ENCODE data around the gene MUC5AC. TPM values are rescaled to one million over a fixed set of nuclear protein-coding genes. Genes with fewer than 3 reads are reported as not detected.

MUC5AC gene
- total RNA-seq, 1 experiment from 2014 or later: under 0.01 TPM

DNA sequence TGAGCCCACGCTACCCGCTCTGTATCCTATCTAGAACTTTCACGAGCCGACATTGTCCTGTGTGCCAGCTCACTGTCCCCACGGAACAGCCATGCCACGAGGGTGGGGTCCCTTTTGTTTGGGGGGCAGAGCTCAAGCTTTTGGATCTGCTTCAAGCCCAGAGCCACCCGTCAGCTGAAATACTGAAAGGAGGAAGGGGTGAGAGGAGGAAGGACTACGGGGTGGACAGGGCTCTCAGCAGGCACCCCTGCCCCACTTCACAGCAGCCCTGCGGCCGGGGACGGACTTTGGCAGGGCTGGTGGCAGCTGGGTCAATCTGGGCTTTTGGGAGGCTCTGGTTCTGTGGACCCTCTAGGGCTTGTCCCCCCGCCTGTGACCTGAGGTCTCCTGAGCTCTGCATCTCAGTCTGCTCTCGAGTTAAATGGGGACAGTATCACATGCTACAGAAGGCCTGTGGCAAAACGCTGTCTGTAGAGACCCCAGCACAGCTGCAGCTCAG, 30.0 kb upstream of the MUC5AC start:
- ATAC-seq (no peak), DNase-seq (ENCODE audit: low spot score) (no peak)
- Mint-ChIP-seq H3K36me3 (peaks cover under 1% of the 10 kb centered on the region; the same call in 1 of the 2 replicates), H3K4me1 (no peaks in the 10 kb centered on the region), H3K27me3 (ENCODE audit: low read depth) (peaks cover 5% of the 10 kb centered on the region), H3K9me3 (peaks cover 17% of the 10 kb centered on the region), H3K4me3 (no peak overlapping the region), H3K27ac (no peak overlapping the region)
- ChIA-PET POLR2A (interaction anchor here (0.6 kb wide), 1 partner anchor 329 kb away, joined by 3 read pairs; no protein-coding TSS in a partner anchor), CTCF (interaction anchor here (0.6 to 1.2 kb wide), 2 partner anchors 96 to 98 kb away, joined by 4 read pairs; no protein-coding TSS in a partner anchor)
- TF ChIP-seq CBFB (CRISPR knock-in tag; IDR thresholded peaks at IDR 0.05; ENCODE audit: low read depth): no peak
- TF ChIP-seq ZNF219 (CRISPR knock-in tag; IDR thresholded peaks at IDR 0.05; ENCODE audit: borderline replicate concordance): no peak

- Mint-ChIP-seq H3K27ac (no peak overlapping the region), H3K36me3 (peaks cover 3% of the 10 kb centered on the region; the same call in 1 of the 2 replicates), H3K4me3 (no peak overlapping the region), H3K9me3 (peaks cover 22% of the 10 kb centered on the region), H3K27me3 (ENCODE audit: low read depth) (peaks cover 5% of the 10 kb centered on the region), H3K4me1 (no peaks in the 10 kb centered on the region)
- TF ChIP-seq TCF7 (CRISPR knock-in tag; IDR thresholded peaks at IDR 0.05; ENCODE audit: low read depth) (no peak), PRRX2 (CRISPR knock-in tag; IDR thresholded peaks at IDR 0.05) (no peak), ZNF121 (CRISPR knock-in tag; IDR thresholded peaks at IDR 0.05) (no peak), AFF4 (CRISPR knock-in tag; IDR thresholded peaks at IDR 0.05; ENCODE audit: borderline replicate concordance) (no peak), SMAD4 (CRISPR knock-in tag; IDR thresholded peaks at IDR 0.05) (no peak), ATF6 (CRISPR knock-in tag; IDR thresholded peaks at IDR 0.05) (no peak), ESRRA (CRISPR knock-in tag; IDR thresholded peaks at IDR 0.05; ENCODE audit: borderline replicate concordance) (no peak), ZNF138 (CRISPR knock-in tag; conservative IDR thresholded peaks at IDR 0.05) (no peak), NFYB (CRISPR knock-in tag; conservative IDR thresholded peaks at IDR 0.05; ENCODE audit: low read depth) (no peak), NFATC4 (CRISPR knock-in tag; IDR thresholded peaks at IDR 0.05) (no peak), ZNF232 (CRISPR knock-in tag; IDR thresholded peaks at IDR 0.05) (no peak), JUN (CRISPR knock-in tag; IDR thresholded peaks at IDR 0.05) (no peak), RORB (CRISPR knock-in tag; IDR thresholded peaks at IDR 0.05) (no peak)
- TF ChIP-seq, protein P1, sequence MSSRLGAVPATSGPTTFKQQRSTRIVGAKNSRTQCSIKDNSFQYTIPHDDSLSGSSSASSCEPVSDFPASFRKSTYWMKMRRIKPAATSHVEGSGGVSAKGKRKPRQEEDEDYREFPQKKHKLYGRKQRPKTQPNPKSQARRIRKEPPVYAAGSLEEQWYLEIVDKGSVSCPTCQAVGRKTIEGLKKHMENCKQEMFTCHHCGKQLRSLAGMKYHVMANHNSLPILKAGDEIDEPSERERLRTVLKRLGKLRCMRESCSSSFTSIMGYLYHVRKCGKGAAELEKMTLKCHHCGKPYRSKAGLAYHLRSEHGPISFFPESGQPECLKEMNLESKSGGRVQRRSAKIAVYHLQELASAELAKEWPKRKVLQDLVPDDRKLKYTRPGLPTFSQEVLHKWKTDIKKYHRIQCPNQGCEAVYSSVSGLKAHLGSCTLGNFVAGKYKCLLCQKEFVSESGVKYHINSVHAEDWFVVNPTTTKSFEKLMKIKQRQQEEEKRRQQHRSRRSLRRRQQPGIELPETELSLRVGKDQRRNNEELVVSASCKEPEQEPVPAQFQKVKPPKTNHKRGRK (CRISPR knock-in tag; IDR thresholded peaks at IDR 0.05; ENCODE audit: borderline replicate concordance): no peak
- TF ChIP-seq, protein P2, sequence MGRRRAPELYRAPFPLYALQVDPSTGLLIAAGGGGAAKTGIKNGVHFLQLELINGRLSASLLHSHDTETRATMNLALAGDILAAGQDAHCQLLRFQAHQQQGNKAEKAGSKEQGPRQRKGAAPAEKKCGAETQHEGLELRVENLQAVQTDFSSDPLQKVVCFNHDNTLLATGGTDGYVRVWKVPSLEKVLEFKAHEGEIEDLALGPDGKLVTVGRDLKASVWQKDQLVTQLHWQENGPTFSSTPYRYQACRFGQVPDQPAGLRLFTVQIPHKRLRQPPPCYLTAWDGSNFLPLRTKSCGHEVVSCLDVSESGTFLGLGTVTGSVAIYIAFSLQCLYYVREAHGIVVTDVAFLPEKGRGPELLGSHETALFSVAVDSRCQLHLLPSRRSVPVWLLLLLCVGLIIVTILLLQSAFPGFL (CRISPR knock-in tag; IDR thresholded peaks at IDR 0.05; ENCODE audit: borderline replicate concordance): no peak
- TF ChIP-seq, protein P3, sequence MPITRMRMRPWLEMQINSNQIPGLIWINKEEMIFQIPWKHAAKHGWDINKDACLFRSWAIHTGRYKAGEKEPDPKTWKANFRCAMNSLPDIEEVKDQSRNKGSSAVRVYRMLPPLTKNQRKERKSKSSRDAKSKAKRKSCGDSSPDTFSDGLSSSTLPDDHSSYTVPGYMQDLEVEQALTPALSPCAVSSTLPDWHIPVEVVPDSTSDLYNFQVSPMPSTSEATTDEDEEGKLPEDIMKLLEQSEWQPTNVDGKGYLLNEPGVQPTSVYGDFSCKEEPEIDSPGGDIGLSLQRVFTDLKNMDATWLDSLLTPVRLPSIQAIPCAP (CRISPR knock-in tag; IDR thresholded peaks at IDR 0.05): no peak
- TF ChIP-seq, protein P4, sequence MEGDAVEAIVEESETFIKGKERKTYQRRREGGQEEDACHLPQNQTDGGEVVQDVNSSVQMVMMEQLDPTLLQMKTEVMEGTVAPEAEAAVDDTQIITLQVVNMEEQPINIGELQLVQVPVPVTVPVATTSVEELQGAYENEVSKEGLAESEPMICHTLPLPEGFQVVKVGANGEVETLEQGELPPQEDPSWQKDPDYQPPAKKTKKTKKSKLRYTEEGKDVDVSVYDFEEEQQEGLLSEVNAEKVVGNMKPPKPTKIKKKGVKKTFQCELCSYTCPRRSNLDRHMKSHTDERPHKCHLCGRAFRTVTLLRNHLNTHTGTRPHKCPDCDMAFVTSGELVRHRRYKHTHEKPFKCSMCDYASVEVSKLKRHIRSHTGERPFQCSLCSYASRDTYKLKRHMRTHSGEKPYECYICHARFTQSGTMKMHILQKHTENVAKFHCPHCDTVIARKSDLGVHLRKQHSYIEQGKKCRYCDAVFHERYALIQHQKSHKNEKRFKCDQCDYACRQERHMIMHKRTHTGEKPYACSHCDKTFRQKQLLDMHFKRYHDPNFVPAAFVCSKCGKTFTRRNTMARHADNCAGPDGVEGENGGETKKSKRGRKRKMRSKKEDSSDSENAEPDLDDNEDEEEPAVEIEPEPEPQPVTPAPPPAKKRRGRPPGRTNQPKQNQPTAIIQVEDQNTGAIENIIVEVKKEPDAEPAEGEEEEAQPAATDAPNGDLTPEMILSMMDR (IDR thresholded peaks at IDR 0.05): no peak
- TF ChIP-seq, protein P5, sequence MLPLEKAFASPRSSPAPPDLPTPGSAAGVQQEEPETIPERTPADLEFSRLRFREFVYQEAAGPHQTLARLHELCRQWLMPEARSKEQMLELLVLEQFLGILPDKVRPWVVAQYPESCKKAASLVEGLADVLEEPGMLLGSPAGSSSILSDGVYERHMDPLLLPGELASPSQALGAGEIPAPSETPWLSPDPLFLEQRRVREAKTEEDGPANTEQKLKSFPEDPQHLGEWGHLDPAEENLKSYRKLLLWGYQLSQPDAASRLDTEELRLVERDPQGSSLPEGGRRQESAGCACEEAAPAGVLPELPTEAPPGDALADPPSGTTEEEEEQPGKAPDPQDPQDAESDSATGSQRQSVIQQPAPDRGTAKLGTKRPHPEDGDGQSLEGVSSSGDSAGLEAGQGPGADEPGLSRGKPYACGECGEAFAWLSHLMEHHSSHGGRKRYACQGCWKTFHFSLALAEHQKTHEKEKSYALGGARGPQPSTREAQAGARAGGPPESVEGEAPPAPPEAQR (CRISPR knock-in tag; IDR thresholded peaks at IDR 0.05): no peak
- DNase-seq (ENCODE audit: low spot score) (peak; percentile 10), ATAC-seq (no peak)
- ChIA-PET POLR2A (no interaction called here), CTCF (interaction anchor here (0.6 kb wide), 1 partner anchor 95 kb away, joined by 4 read pairs; no protein-coding TSS in a partner anchor)
These were observed 29.2 kb upstream of the MUC5AC start for GRCh38 chr11:1128311-1129142.
